WTC11 (cell line): ENCODE measurements around the gene DPP10. TPM values are rescaled to one million over a fixed set of nuclear protein-coding genes. Genes with fewer than 3 reads are reported as not detected.
"Not testable (repeated sequence)": the region's sequence is repeated elsewhere in the genome, so short reads cannot be mapped to it uniquely, and the experiment has no call there.

Experiments
- ATAC-seq: fragments of 200-7000 bp; cut with Tn5 transposase; 2 replicates; pipeline ENCODE4 v1.10.0; 2021; ENCODE audit warnings: mild to moderate bottlenecking, moderate library complexity
- CTCF ChIA-PET: fragments of 300-600 bp; sonication (Branson Sonifier 250); formaldehyde crosslinking; loops from one replicate; lab custom pipeline; 2021; ENCODE audit warnings: antibody characterized with exemption; lab: Charles Lee
- POLR2A ChIA-PET: fragments of 350-600 bp; sonication (Branson Sonifier 250); formaldehyde crosslinking; loops from one replicate; lab custom pipeline; 2021; ENCODE audit warnings: antibody characterized with exemption; lab: Charles Lee
- DNase-seq: peaks from one replicate; pipeline ENCODE4 v3.0.0; 2021; ENCODE audit warnings: low spot score
- H3K27ac Mint-ChIP-seq: 2 replicates; pipeline ENCODE4 v1.8.0; 2021; ENCODE audit warnings: mixed read lengths
- H3K27me3 Mint-ChIP-seq: 2 replicates; pipeline ENCODE4 v1.8.0; 2021; ENCODE audit warnings: low read depth, mild to moderate bottlenecking, moderate library complexity, mixed read lengths
- H3K36me3 Mint-ChIP-seq: 2 replicates; pipeline ENCODE4 v1.8.0; 2021; ENCODE audit warnings: mixed read lengths
- H3K4me1 Mint-ChIP-seq: 2 replicates; pipeline ENCODE4 v1.8.0; 2022; ENCODE audit warnings: mixed read lengths
- H3K4me3 Mint-ChIP-seq: 2 replicates; pipeline ENCODE4 v1.8.0; 2021; ENCODE audit warnings: mild to moderate bottlenecking, moderate library complexity, mixed read lengths
- H3K9me3 Mint-ChIP-seq: 2 replicates; pipeline ENCODE4 v1.8.0; 2021; ENCODE audit warnings: mixed read lengths
- CREM ChIP-seq: sonication (generic); formaldehyde crosslinking; IDR thresholded peaks from 2 replicates; pipeline ENCODE4 v1.8.1; 2022; ENCODE audit warnings: mild to moderate bottlenecking, missing genetic modification reagents, moderate library complexity
- ETV6 ChIP-seq: sonication (generic); formaldehyde crosslinking; IDR thresholded peaks from 2 replicates; pipeline ENCODE4 v1.8.1; 2022; ENCODE audit warnings: mild to moderate bottlenecking, missing genetic modification reagents
- FOXJ3 ChIP-seq: sonication (generic); formaldehyde crosslinking; IDR thresholded peaks from 2 replicates; pipeline ENCODE4 v1.9.0; 2021; ENCODE audit warnings: missing genetic modification reagents, mild to moderate bottlenecking, borderline replicate concordance
- FOXP1 ChIP-seq: sonication (generic); formaldehyde crosslinking; IDR thresholded peaks from 2 replicates; pipeline ENCODE4 v1.8.0; 2022; ENCODE audit warnings: missing genetic modification reagents, mild to moderate bottlenecking, moderate library complexity, borderline replicate concordance
- GABPB1 ChIP-seq: sonication (generic); formaldehyde crosslinking; IDR thresholded peaks from 2 replicates; pipeline ENCODE4 v1.8.1; 2023; ENCODE audit warnings: mild to moderate bottlenecking, missing genetic modification reagents
- IRF2 ChIP-seq: sonication (generic); formaldehyde crosslinking; IDR thresholded peaks from 2 replicates; pipeline ENCODE4 v1.8.0; 2022; ENCODE audit warnings: low read depth, missing genetic modification reagents, borderline replicate concordance
- JAZF1 ChIP-seq: fragments of 250-450 bp; sonication (Bioruptor Pico); IDR thresholded peaks from 2 replicates; pipeline ENCODE4 v1.9.0; 2021; ENCODE audit warnings: moderate library complexity, mild to moderate bottlenecking, inconsistent platforms
- KAT7 ChIP-seq: sonication (generic); formaldehyde crosslinking; IDR thresholded peaks from 2 replicates; pipeline ENCODE4 v1.8.1; 2023; ENCODE audit warnings: missing genetic modification reagents, mild to moderate bottlenecking, borderline replicate concordance
- NR2C2 ChIP-seq: sonication (generic); formaldehyde crosslinking; IDR thresholded peaks from 2 replicates; pipeline ENCODE4 v1.8.0; 2022; ENCODE audit warnings: mild to moderate bottlenecking, missing genetic modification reagents
- PRRX2 ChIP-seq: fragments of 250-450 bp; sonication (Bioruptor Pico); IDR thresholded peaks from 2 replicates; pipeline ENCODE4 v1.8.0; 2021; ENCODE audit warnings: mild to moderate bottlenecking
- RORB ChIP-seq: fragments of 250-450 bp; sonication (Bioruptor Pico); IDR thresholded peaks from 2 replicates; pipeline ENCODE4 v1.9.0; 2021; ENCODE audit warnings: mild to moderate bottlenecking
- SMAD4 ChIP-seq: sonication (generic); formaldehyde crosslinking; IDR thresholded peaks from 2 replicates; pipeline ENCODE4 v1.8.0; 2022; ENCODE audit warnings: mild to moderate bottlenecking, missing genetic modification reagents
- TCF7 ChIP-seq: sonication (generic); formaldehyde crosslinking; IDR thresholded peaks from 2 replicates; pipeline ENCODE4 v1.8.0; 2022; ENCODE audit warnings: mild to moderate bottlenecking, low read depth, missing genetic modification reagents, moderate library complexity
- ZBTB21 ChIP-seq: sonication (generic); formaldehyde crosslinking; IDR thresholded peaks from 2 replicates; pipeline ENCODE4 v1.8.1; 2023; ENCODE audit warnings: mild to moderate bottlenecking, missing genetic modification reagents, borderline replicate concordance
- ZNF232 ChIP-seq: sonication (generic); formaldehyde crosslinking; IDR thresholded peaks from 2 replicates; pipeline ENCODE4 v1.8.0; 2022; ENCODE audit warnings: mild to moderate bottlenecking, missing genetic modification reagents
- total RNA-seq: library from RNA; stranded (reverse); gene quantifications from 3 replicates; pipeline ENCODE4 v1.2.3, GENCODE V29; 2021
- TF ChIP-seq, protein P1 (sequence below): fragments of 250-450 bp; sonication (Bioruptor Pico); IDR thresholded peaks from 2 replicates; pipeline ENCODE4 v2.1.2; 2022; ENCODE audit warnings: mild to moderate bottlenecking, moderate library complexity
- TF ChIP-seq, protein P2 (sequence below): sonication (generic); formaldehyde crosslinking; IDR thresholded peaks from 2 replicates; pipeline ENCODE4 v1.8.0; 2022; ENCODE audit warnings: missing genetic modification reagents
- TF ChIP-seq, protein P3 (sequence below): fragments of 250-450 bp; sonication (Bioruptor Pico); IDR thresholded peaks from 2 replicates; pipeline ENCODE4 v1.9.0; 2021; ENCODE audit warnings: moderate library complexity, mild to moderate bottlenecking, inconsistent platforms, borderline replicate concordance
- TF ChIP-seq, protein P4 (sequence below): sonication (generic); formaldehyde crosslinking; IDR thresholded peaks from 2 replicates; pipeline ENCODE4 v1.8.0; 2022; ENCODE audit warnings: mild to moderate bottlenecking, missing genetic modification reagents
- TF ChIP-seq, protein P5 (sequence below): sonication (generic); formaldehyde crosslinking; IDR thresholded peaks from 2 replicates; pipeline ENCODE4 v1.8.0; 2022; ENCODE audit warnings: mild to moderate bottlenecking, missing genetic modification reagents

DPP10 gene
- total RNA-seq, 1 experiment from 2014 or later: 4.0 TPM

DNA sequence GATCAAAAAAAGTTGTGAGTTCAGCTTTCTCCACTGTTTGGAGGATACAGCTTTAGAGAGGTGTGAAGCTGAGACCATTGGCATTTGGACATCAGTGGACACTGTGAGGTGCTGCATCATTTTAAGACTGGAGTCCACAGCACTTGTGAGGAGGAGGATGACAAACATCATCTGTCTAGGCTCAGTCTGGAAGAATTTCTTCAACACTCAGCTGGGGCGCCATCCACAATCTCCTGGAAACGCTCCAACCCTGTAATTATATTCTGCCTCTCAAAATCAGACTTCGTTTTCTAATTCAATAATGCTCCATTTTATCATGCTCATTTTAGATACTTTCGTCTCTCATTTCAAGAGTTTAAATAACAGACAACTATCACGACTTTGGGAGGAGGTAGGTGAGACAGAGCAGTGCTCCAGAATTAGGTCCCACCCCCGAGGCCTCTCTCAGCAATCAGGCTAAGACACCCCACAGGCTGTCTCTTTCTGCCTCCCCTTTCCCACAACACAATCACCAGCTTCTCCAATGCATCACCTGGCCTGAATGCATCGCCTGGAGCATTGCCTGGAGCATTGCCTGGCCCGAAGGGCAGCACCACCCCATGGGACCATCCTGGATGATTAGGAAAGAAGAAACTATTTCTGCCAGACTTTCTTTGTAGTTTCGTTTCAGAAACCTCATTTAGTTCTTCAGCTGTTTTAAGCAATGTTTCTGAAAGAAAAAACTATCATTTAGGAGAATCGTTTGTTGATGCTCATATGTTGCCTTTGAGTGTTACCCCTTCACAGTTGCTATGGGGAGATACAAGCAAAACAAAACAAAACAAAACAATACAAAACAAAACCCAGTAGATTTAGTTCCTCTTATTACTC is 37.0 kb upstream of the DPP10 start:
- peaks cover 63% of the 10 kb centered on the region for H3K9me3 Mint-ChIP-seq
- CTCF ChIA-PET: no interaction called here
- no peak overlapping the region for H3K4me3 Mint-ChIP-seq

DNA sequence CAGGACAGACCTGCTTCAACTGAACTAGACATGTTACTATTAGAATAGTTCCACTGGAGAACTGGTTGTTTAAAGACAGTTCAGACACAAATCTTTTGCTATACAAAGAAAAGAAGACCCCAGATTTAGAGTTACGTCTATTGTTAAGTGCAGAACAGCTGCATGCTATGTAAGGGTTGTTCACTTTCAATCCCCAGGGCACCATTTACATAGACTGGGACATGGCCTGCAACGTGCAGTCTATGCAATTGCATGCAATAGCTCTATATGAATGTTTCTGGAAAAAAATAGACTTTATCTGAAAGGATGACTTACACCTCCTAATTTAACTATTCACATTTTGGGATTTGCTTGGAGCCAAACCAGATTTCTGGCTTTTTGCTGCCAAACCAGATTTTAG is 36.1 kb upstream of the DPP10 start:
- Mint-ChIP-seq H3K27ac (no peak overlapping the region), H3K4me1 (peaks cover 5% of the 10 kb centered on the region; the same call in 1 of the 2 replicates), H3K36me3 (peaks cover 25% of the 10 kb centered on the region), H3K4me3 (no peak overlapping the region), H3K27me3 (peaks cover 3% of the 10 kb centered on the region), H3K9me3 (peaks cover 67% of the 10 kb centered on the region)
- CTCF ChIA-PET: no interaction called here
- ATAC-seq (no peak), DNase-seq (no peak)
- POLR2A ChIA-PET: no interaction called here
- TF ChIP-seq CREM (no peak), GABPB1 (CRISPR knock-in tag) (no peak), KAT7 (CRISPR knock-in tag) (no peak), IRF2 (no peak)
- TF ChIP-seq, protein P1, sequence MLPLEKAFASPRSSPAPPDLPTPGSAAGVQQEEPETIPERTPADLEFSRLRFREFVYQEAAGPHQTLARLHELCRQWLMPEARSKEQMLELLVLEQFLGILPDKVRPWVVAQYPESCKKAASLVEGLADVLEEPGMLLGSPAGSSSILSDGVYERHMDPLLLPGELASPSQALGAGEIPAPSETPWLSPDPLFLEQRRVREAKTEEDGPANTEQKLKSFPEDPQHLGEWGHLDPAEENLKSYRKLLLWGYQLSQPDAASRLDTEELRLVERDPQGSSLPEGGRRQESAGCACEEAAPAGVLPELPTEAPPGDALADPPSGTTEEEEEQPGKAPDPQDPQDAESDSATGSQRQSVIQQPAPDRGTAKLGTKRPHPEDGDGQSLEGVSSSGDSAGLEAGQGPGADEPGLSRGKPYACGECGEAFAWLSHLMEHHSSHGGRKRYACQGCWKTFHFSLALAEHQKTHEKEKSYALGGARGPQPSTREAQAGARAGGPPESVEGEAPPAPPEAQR (CRISPR knock-in tag): no peak

More for the DNA sequence above, 37.0 kb upstream of the DPP10 start:
- TF ChIP-seq, protein P2, sequence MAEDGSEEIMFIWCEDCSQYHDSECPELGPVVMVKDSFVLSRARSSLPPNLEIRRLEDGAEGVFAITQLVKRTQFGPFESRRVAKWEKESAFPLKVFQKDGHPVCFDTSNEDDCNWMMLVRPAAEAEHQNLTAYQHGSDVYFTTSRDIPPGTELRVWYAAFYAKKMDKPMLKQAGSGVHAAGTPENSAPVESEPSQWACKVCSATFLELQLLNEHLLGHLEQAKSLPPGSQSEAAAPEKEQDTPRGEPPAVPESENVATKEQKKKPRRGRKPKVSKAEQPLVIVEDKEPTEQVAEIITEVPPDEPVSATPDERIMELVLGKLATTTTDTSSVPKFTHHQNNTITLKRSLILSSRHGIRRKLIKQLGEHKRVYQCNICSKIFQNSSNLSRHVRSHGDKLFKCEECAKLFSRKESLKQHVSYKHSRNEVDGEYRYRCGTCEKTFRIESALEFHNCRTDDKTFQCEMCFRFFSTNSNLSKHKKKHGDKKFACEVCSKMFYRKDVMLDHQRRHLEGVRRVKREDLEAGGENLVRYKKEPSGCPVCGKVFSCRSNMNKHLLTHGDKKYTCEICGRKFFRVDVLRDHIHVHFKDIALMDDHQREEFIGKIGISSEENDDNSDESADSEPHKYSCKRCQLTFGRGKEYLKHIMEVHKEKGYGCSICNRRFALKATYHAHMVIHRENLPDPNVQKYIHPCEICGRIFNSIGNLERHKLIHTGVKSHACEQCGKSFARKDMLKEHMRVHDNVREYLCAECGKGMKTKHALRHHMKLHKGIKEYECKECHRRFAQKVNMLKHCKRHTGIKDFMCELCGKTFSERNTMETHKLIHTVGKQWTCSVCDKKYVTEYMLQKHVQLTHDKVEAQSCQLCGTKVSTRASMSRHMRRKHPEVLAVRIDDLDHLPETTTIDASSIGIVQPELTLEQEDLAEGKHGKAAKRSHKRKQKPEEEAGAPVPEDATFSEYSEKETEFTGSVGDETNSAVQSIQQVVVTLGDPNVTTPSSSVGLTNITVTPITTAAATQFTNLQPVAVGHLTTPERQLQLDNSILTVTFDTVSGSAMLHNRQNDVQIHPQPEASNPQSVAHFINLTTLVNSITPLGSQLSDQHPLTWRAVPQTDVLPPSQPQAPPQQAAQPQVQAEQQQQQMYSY: no peak
- no peak for TF ChIP-seq JAZF1 (CRISPR knock-in tag)
- TF ChIP-seq RORB (CRISPR knock-in tag): no peak
- TF ChIP-seq, protein P3, sequence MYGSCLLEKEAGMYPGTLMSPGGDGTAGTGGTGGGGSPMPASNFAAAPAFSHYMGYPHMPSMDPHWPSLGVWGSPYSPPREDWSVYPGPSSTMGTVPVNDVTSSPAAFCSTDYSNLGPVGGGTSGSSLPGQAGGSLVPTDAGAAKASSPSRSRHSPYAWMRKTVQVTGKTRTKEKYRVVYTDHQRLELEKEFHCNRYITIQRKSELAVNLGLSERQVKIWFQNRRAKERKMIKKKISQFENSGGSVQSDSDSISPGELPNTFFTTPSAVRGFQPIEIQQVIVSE (CRISPR knock-in tag): no peak
- no peak for TF ChIP-seq ETV6 (CRISPR knock-in tag)
- no peak for TF ChIP-seq TCF7 (CRISPR knock-in tag)
- no peak for TF ChIP-seq FOXJ3
- no peak for TF ChIP-seq PRRX2 (CRISPR knock-in tag)
- H3K27ac Mint-ChIP-seq: no peak overlapping the region
- no peak for ATAC-seq
- peaks cover 5% of the 10 kb centered on the region; the same call in 1 of the 2 replicates for H3K4me1 Mint-ChIP-seq
- H3K36me3 Mint-ChIP-seq: peaks cover 18% of the 10 kb centered on the region
- POLR2A ChIA-PET: no interaction called here
- H3K27me3 Mint-ChIP-seq: peaks cover 3% of the 10 kb centered on the region
- DNase-seq: no peak

DNA sequence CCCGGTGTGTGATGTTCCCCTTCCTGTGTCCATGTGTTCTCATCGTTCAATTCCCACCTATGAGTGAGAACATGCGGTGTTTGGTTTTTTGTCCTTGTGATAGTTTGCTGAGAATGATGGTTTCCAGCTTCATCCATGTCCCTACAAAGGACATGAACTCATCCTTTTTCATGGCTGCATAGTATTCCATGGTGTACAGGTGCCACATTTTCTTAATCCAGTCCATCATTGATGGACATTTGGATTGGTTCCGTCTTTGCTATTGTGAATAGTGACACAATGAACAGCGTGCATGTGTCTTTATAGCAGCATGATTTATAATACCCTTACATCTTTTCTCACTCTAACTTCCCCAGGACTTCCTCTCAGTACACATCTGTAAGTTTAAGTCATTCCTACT is 35.1 kb upstream of the DPP10 start:
- Mint-ChIP-seq H3K36me3 (peaks cover 26% of the 10 kb centered on the region), H3K9me3 (peaks cover 68% of the 10 kb centered on the region)
- ATAC-seq, H3K4me3 Mint-ChIP-seq, POLR2A ChIA-PET, H3K27ac Mint-ChIP-seq, H3K27me3 Mint-ChIP-seq, CTCF ChIA-PET, H3K4me1 Mint-ChIP-seq, DNase-seq: not testable (repeated sequence)

DNA sequence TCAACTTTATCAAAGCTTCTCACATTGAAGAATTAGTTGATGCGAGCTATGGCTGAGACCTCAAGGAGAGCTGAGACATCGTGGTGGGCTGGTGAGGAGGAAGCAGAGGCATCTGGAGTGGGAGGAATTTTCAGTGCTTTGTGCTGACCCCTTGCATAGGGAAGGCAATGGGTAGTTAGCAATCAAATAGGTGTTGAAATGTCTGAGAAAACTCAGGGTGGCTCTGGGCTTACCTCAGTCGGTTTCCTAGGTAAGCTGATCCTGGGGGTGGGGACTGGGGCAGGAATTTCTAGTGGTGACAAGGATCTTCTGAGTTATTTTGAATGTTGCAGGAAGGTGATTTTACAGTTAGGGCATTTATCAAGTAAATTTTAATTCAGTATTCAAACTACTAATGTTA is 20.7 kb upstream of the DPP10 start:
- DNase-seq: no peak
- CTCF ChIA-PET: no interaction called here
- H3K4me3 Mint-ChIP-seq: no peak overlapping the region
- TF ChIP-seq, protein P3 (CRISPR knock-in tag): no peak
- TF ChIP-seq, protein P4, sequence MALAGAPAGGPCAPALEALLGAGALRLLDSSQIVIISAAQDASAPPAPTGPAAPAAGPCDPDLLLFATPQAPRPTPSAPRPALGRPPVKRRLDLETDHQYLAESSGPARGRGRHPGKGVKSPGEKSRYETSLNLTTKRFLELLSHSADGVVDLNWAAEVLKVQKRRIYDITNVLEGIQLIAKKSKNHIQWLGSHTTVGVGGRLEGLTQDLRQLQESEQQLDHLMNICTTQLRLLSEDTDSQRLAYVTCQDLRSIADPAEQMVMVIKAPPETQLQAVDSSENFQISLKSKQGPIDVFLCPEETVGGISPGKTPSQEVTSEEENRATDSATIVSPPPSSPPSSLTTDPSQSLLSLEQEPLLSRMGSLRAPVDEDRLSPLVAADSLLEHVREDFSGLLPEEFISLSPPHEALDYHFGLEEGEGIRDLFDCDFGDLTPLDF (CRISPR knock-in tag): no peak
- TF ChIP-seq ZBTB21: no peak
- no peak for TF ChIP-seq FOXP1 (CRISPR knock-in tag)
- TF ChIP-seq ZNF232 (CRISPR knock-in tag): no peak
- TF ChIP-seq NR2C2 (CRISPR knock-in tag): no peak
- TF ChIP-seq, protein P5, sequence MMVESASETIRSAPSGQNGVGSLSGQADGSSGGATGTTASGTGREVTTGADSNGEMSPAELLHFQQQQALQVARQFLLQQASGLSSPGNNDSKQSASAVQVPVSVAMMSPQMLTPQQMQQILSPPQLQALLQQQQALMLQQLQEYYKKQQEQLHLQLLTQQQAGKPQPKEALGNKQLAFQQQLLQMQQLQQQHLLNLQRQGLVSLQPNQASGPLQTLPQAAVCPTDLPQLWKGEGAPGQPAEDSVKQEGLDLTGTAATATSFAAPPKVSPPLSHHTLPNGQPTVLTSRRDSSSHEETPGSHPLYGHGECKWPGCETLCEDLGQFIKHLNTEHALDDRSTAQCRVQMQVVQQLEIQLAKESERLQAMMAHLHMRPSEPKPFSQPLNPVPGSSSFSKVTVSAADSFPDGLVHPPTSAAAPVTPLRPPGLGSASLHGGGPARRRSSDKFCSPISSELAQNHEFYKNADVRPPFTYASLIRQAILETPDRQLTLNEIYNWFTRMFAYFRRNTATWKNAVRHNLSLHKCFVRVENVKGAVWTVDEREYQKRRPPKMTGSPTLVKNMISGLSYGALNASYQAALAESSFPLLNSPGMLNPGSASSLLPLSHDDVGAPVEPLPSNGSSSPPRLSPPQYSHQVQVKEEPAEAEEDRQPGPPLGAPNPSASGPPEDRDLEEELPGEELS: no peak
- TF ChIP-seq SMAD4 (CRISPR knock-in tag): no peak

More for the DNA sequence above, 20.7 kb upstream of the DPP10 start:
- ATAC-seq: peak; percentile 83
- POLR2A ChIA-PET: no interaction called here
- Mint-ChIP-seq H3K9me3 (peaks cover 53% of the 10 kb centered on the region), H3K36me3 (peaks cover 12% of the 10 kb centered on the region), H3K4me1 (peaks cover 9% of the 10 kb centered on the region), H3K27ac (no peak overlapping the region), H3K27me3 (no peaks in the 10 kb centered on the region; the same call in 1 of the 2 replicates)
